OCI-LY1 (cell line): ENCODE data around the gene HTRA3.

Source experiments
- EZH2 ChIP-seq: fragments of 200-600 bp; sonication (generic), shearing (Covaris generic); IDR thresholded peaks from 2 replicates; pipeline ENCODE4 v1.8.0; 2017; ENCODE audit warnings: borderline replicate concordance, mixed run types, mild to moderate bottlenecking, antibody characterized with exemption, low read length, moderate library complexity, mixed read lengths
- TF ChIP-seq, protein P1 (sequence below): fragments of 200-600 bp; sonication (generic), shearing (Covaris generic); IDR thresholded peaks from 2 replicates; pipeline ENCODE4 v1.5.1; 2017; ENCODE audit warnings: mild to moderate bottlenecking, antibody characterized with exemption, low read length, moderate library complexity, mixed read lengths

DNA sequence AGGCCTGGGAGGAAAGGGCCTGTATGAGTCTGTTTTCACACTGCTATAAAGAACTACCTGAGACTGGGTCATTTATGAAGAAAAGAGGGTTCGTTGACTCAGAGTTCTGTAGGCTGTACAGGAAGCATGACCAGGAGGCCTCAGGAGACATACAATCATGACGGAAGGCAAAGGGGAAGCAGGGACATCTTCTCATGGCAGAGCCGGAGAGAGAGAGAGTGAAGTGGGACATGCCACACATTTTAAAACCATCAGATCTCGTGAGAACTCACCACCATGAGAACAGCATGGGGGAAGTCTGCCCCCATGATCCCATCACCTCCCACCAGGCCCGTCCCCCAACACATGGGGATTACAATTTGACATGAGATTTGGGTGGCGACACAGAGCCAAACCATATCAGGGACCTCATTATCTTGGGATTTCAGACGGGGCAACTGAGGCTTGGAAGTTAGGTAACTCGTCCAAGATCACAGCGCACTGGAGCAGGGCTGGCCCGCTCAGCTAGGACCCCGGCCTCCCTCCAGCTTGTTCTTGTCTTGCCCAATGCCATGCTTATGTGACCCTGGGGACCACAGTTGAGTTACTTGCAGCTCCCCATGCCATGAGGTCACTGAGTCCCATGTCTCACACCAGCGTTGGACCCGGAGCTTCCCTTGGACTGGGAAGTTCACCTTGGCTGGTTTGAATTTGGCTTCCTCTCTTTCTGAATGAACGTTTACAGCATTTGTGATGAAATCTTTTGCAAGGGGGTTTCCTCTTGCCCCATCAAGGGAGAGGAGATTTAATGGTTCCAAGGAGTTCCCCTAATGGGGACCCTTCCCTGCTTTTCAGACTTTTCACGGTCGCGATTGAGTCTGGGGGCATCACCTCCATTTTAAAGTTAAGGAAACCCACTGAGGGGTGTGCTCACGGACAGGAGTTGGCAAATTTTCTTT is 18.1 kb downstream of the HTRA3 start:
- TF ChIP-seq, protein P1, sequence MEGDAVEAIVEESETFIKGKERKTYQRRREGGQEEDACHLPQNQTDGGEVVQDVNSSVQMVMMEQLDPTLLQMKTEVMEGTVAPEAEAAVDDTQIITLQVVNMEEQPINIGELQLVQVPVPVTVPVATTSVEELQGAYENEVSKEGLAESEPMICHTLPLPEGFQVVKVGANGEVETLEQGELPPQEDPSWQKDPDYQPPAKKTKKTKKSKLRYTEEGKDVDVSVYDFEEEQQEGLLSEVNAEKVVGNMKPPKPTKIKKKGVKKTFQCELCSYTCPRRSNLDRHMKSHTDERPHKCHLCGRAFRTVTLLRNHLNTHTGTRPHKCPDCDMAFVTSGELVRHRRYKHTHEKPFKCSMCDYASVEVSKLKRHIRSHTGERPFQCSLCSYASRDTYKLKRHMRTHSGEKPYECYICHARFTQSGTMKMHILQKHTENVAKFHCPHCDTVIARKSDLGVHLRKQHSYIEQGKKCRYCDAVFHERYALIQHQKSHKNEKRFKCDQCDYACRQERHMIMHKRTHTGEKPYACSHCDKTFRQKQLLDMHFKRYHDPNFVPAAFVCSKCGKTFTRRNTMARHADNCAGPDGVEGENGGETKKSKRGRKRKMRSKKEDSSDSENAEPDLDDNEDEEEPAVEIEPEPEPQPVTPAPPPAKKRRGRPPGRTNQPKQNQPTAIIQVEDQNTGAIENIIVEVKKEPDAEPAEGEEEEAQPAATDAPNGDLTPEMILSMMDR: no peak
- no peak for TF ChIP-seq EZH2
